Measurements from ENCODE around the gene DNAH1.

DNA sequence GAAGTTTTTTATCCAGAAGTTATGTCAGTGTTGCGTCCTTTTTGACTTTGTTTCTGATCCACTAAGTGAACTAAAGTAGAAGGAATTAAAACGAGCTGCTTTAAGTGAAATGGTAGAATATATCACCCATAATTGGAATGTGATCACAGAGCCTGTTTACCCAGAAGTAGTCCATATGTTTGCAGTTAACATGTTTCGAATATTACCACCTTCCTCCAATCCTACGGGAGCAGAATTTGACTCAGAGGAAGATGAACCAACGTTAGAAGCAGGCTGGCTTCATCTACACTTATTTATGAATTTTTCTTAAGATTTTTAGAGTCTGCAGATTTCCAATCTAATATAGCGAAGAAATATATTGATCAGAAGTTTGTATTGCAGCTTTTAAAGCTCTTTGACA, 57.6 kb downstream of the DNAH1 start:
- TF ChIP-seq, protein P1, sequence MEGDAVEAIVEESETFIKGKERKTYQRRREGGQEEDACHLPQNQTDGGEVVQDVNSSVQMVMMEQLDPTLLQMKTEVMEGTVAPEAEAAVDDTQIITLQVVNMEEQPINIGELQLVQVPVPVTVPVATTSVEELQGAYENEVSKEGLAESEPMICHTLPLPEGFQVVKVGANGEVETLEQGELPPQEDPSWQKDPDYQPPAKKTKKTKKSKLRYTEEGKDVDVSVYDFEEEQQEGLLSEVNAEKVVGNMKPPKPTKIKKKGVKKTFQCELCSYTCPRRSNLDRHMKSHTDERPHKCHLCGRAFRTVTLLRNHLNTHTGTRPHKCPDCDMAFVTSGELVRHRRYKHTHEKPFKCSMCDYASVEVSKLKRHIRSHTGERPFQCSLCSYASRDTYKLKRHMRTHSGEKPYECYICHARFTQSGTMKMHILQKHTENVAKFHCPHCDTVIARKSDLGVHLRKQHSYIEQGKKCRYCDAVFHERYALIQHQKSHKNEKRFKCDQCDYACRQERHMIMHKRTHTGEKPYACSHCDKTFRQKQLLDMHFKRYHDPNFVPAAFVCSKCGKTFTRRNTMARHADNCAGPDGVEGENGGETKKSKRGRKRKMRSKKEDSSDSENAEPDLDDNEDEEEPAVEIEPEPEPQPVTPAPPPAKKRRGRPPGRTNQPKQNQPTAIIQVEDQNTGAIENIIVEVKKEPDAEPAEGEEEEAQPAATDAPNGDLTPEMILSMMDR (IDR thresholded peaks at IDR 0.05; ENCODE audit: insufficient read depth, low read length, poor library complexity, severe bottlenecking) = no peak
- TF ChIP-seq EZH2phosphoT487 (conservative IDR thresholded peaks at IDR 0.05; ENCODE audit: low read length) = no peak

Data from SU-DHL-6 (cell line).